Keratinocyte (primary cell): Measurements from ENCODE around the gene FA2H. TPM values are rescaled to one million over a fixed set of nuclear protein-coding genes. Genes with fewer than 3 reads are reported as not detected.

Experiments used
- DNase-seq: peaks from one replicate; pipeline ENCODE4 v3.0.0-alpha.2; 2011; ENCODE audit warnings: low read depth, missing footprints, low spot score
- FAIRE-seq: peaks from 2 replicates; lab custom pipeline; 2011; peaks lifted over from hg19 to GRCh38; lab: Jason Lieb, UNC
- H2AFZ ChIP-seq: 2 replicates; pipeline ENCODE4 v1.6.0; 2012; ENCODE audit warnings: low read length, control low read depth, inconsistent platforms; ENCODE audit not compliant: control insufficient read depth
- H3K27ac ChIP-seq: 2 replicates; pipeline ENCODE4 v1.5.1; 2011; ENCODE audit warnings: low read length; ENCODE audit not compliant: control insufficient read depth, insufficient read depth
- H3K27me3 ChIP-seq: 3 replicates; pipeline ENCODE4 v1.6.0; 2011; ENCODE audit warnings: low read length; ENCODE audit not compliant: control insufficient read depth, insufficient read depth; ENCODE audit errors: extremely low read depth
- H3K36me3 ChIP-seq, 2 experiments: 2 replicates in 1 of 2; 3 replicates in 1 of 2; pipeline ENCODE4 v1.5.1; 2011; ENCODE audit warnings: low read length in 2 of 2, mild to moderate bottlenecking in 1 of 2; ENCODE audit not compliant: control insufficient read depth in 2 of 2, insufficient read depth in 2 of 2; ENCODE audit errors: extremely low read depth in 1 of 2
- H3K4me1 ChIP-seq: 3 replicates; pipeline ENCODE4 v1.5.1; 2011; ENCODE audit warnings: low read length; ENCODE audit not compliant: control insufficient read depth, insufficient read depth; ENCODE audit errors: extremely low read depth
- H3K4me2 ChIP-seq: 3 replicates; pipeline ENCODE4 v1.6.0; 2011; ENCODE audit warnings: low read depth, low read length; ENCODE audit not compliant: control insufficient read depth, insufficient read depth; ENCODE audit errors: extremely low read depth
- H3K4me3 ChIP-seq, 3 experiments: fragments of 200-600 bp in 1 of 3; sonication (generic) in 1 of 3; 2 replicates in 2 of 3; 3 replicates in 1 of 3; pipeline ENCODE4 v1.5.1; 2011 to 2016; ENCODE audit warnings: low read length in 3 of 3, mild to moderate bottlenecking in 3 of 3, control low read depth in 2 of 3, inconsistent platforms in 1 of 3, low read depth in 1 of 3, mixed read lengths in 1 of 3, mixed run types in 1 of 3, moderate library complexity in 1 of 3; ENCODE audit not compliant: control insufficient read depth in 2 of 3, insufficient read depth in 2 of 3; ENCODE audit errors: extremely low read depth in 1 of 3
- H3K79me2 ChIP-seq: 2 replicates; pipeline ENCODE4 v1.6.0; 2012; ENCODE audit warnings: low read length; ENCODE audit not compliant: control insufficient read depth, insufficient read depth
- H3K9ac ChIP-seq: 3 replicates; pipeline ENCODE4 v1.6.0; 2011; ENCODE audit warnings: low read length; ENCODE audit not compliant: control insufficient read depth, insufficient read depth; ENCODE audit errors: extremely low read depth
- H3K9me1 ChIP-seq: 3 replicates; pipeline ENCODE4 v1.6.0; 2011; ENCODE audit warnings: low read length; ENCODE audit not compliant: control insufficient read depth, insufficient read depth; ENCODE audit errors: extremely low read depth
- H3K9me3 ChIP-seq: 2 replicates; pipeline ENCODE4 v1.5.1; 2012; ENCODE audit warnings: low read depth, low read length; ENCODE audit not compliant: control insufficient read depth
- H4K20me1 ChIP-seq: 3 replicates; pipeline ENCODE4 v1.6.0; 2011; ENCODE audit warnings: low read length; ENCODE audit not compliant: control insufficient read depth, insufficient read depth; ENCODE audit errors: extremely low read depth
- CTCF ChIP-seq, 3 experiments: IDR thresholded peaks in 1 of 3; conservative IDR thresholded peaks in 1 of 3; optimal IDR thresholded peaks in 1 of 3; 2 replicates in 2 of 3; 3 replicates in 1 of 3; pipeline versions ENCODE3 to v1.5.1; 2011; ENCODE audit warnings: low read length in 3 of 3, mild to moderate bottlenecking in 3 of 3, moderate library complexity in 2 of 3, control low read depth in 1 of 3, inconsistent platforms in 1 of 3; ENCODE audit not compliant: insufficient read depth in 2 of 3; ENCODE audit errors: extremely low read depth in 1 of 3
- EZH2 ChIP-seq: IDR thresholded peaks from one replicate; pipeline ENCODE4 v1.6.1; 2012; ENCODE audit warnings: inconsistent platforms, mild to moderate bottlenecking, low read length, moderate library complexity
- dilution Hi-C: fragments of 300-500 bp; cut with MboI; formaldehyde crosslinking; loops from one replicate; pipeline ENCODE4 v1.7.0; 2020; ENCODE audit warnings: low sequenced_read_pairs; ENCODE audit not compliant: extremely low pct_ligation_motif_present
- polyA plus RNA-seq, 5 experiments: library from polyadenylated mRNA; depleted of rRNA in 3 of 5; stranded (reverse) in 3 of 5; stranded (forward) in 1 of 5; unstranded in 1 of 5; fragments of >200 nt; gene quantifications; 1 replicate in 1 of 5; 2 replicates in 3 of 5; 3 replicates in 1 of 5; pipeline versions ENCODE4 v1.2.1 to v1.2.3, GENCODE V29; 2011 to 2012; ENCODE audit warnings: missing spikeins in 2 of 5, low read depth in 1 of 5, low replicate concordance in 1 of 5

FA2H gene
- polyA plus RNA-seq, 1 donor (not counting 4 experiments of a cell fraction or from before 2014, with no cell fraction given) = 0.16 TPM

GRCh38 chr16:74735554-74735953 is 39.1 kb downstream of the FA2H start:
- Histone ChIP-seq H3K4me1 (peaks cover 26% of the 10 kb centered on the region), H3K27ac (no peak overlapping the region), H3K27me3 (no peaks in the 10 kb centered on the region), H3K79me2 (no peaks in the 10 kb centered on the region), H3K4me2 (no peak overlapping the region), H3K9me1 (no peaks in the 10 kb centered on the region), H3K9me3 (no peaks in the 10 kb centered on the region), H4K20me1 (no peaks in the 10 kb centered on the region), H3K4me3 (no peak overlapping the region), H2AFZ (no peak overlapping the region), H3K36me3 (no peaks in the 10 kb centered on the region), H3K9ac (no peak overlapping the region)
- TF ChIP-seq CTCF (optimal IDR thresholded peaks at IDR 0.05 in 1 of 3, IDR thresholded peaks at IDR 0.05 in 1 of 3, conservative IDR thresholded peaks at IDR 0.05 in 1 of 3; ENCODE audit: extremely low read depth in 1 of 3, insufficient read depth in 2 of 3, low read length in 3 of 3) (no peak), EZH2 (no peak)
- dilution Hi-C loops = no loop called here
- DNase-seq (no peak), FAIRE-seq (no peak)

- H3K9me1 ChIP-seq = no peaks in the 10 kb centered on the region
- no peak for FAIRE-seq
- H3K4me3 ChIP-seq = no peak overlapping the region
- no peak overlapping the region for H3K4me2 ChIP-seq
- H3K4me1 ChIP-seq = peaks cover 30% of the 10 kb centered on the region
- dilution Hi-C loops = no loop called here
- no peaks in the 10 kb centered on the region for H3K9me3 ChIP-seq
- DNase-seq = no peak
- no peaks in the 10 kb centered on the region for H3K36me3 ChIP-seq
- TF ChIP-seq CTCF (optimal IDR thresholded peaks at IDR 0.05 in 1 of 3, IDR thresholded peaks at IDR 0.05 in 1 of 3, conservative IDR thresholded peaks at IDR 0.05 in 1 of 3; ENCODE audit: extremely low read depth in 1 of 3, insufficient read depth in 2 of 3, low read length in 3 of 3) (no peak), EZH2 (no peak)
- no peaks in the 10 kb centered on the region for H3K27me3 ChIP-seq
- H3K9ac ChIP-seq = no peak overlapping the region
- no peaks in the 10 kb centered on the region for H3K79me2 ChIP-seq
- H3K27ac ChIP-seq = no peak overlapping the region
- H4K20me1 ChIP-seq = no peaks in the 10 kb centered on the region
- no peak overlapping the region for H2AFZ ChIP-seq
Observed at GRCh38 chr16:74735162-74735452, 39.5 kb downstream of the FA2H start.
